GM23338 (cell line): ENCODE measurements around the gene TRUB2. TPM values are rescaled to one million over a fixed set of nuclear protein-coding genes. Genes with fewer than 3 reads are reported as not detected.
A peak's percentile ranks its signal among the peaks of the same experiment; 100 is the strongest.

Experiments used
- ATAC-seq: fragments of 200-7000 bp; cut with Tn5 transposase; 3 replicates; pipeline ENCODE4 v1.9.1; 2020
- DNase-seq: peaks from one replicate; pipeline ENCODE4 v3.0.0-alpha.2; 2015; ENCODE audit warnings: low spot score
- H2AFZ ChIP-seq: fragments of 200-600 bp; sonication (generic); 2 replicates; pipeline ENCODE4 v1.8.0; 2016; ENCODE audit warnings: antibody characterized with exemption, mild to moderate bottlenecking, moderate library complexity
- H3F3A ChIP-seq: fragments of 200-600 bp; sonication (generic); replicated peaks from 2 replicates; pipeline ENCODE4 v1.8.0; 2017; ENCODE audit warnings: antibody characterized with exemption, mixed run types, low read depth
- H3K27ac ChIP-seq: fragments of 200-600 bp; sonication (generic); 2 replicates; pipeline ENCODE4 v1.6.1; 2016; ENCODE audit warnings: low read depth
- H3K27me3 ChIP-seq: fragments of 200-600 bp; sonication (generic); 2 replicates; pipeline ENCODE4 v1.8.0; 2016; ENCODE audit warnings: mild to moderate bottlenecking, mixed run types, moderate library complexity; ENCODE audit not compliant: insufficient read depth
- H3K36me3 ChIP-seq: fragments of 200-600 bp; sonication (generic); 2 replicates; pipeline ENCODE4 v1.8.0; 2016; ENCODE audit warnings: mild to moderate bottlenecking; ENCODE audit not compliant: insufficient read depth
- H3K4me1 ChIP-seq: fragments of 200-600 bp; sonication (generic); 2 replicates; pipeline ENCODE4 v1.8.0; 2016; ENCODE audit warnings: mild to moderate bottlenecking, moderate library complexity; ENCODE audit not compliant: insufficient read depth
- H3K4me2 ChIP-seq: fragments of 200-600 bp; sonication (generic); 2 replicates; pipeline ENCODE4 v1.7.1; 2017; ENCODE audit warnings: mixed run types
- H3K4me3 ChIP-seq: fragments of 200-600 bp; sonication (generic); 2 replicates; pipeline ENCODE4 v1.6.1; 2016; ENCODE audit warnings: mixed run types
- H3K79me2 ChIP-seq: fragments of 200-600 bp; sonication (generic); replicated peaks from 2 replicates; pipeline ENCODE4 v1.8.0; 2017; ENCODE audit warnings: mild to moderate bottlenecking; ENCODE audit not compliant: insufficient read depth
- H3K9me2 ChIP-seq: fragments of 200-600 bp; sonication (generic); 2 replicates; pipeline ENCODE4 v1.8.0; 2017; ENCODE audit not compliant: insufficient read depth
- H4K20me1 ChIP-seq: fragments of 200-600 bp; sonication (generic); replicated peaks from 2 replicates; pipeline ENCODE4 v1.8.0; 2017; ENCODE audit warnings: mild to moderate bottlenecking; ENCODE audit not compliant: insufficient read depth
- H3K27ac Mint-ChIP-seq: 2 replicates; pipeline ENCODE4 v1.8.0; 2020; ENCODE audit warnings: inconsistent platforms, mild to moderate bottlenecking, moderate library complexity, mixed read lengths
- H3K27me3 Mint-ChIP-seq: 3 replicates; pipeline ENCODE4 v1.8.0; 2022; ENCODE audit warnings: low read depth, mild to moderate bottlenecking, moderate library complexity, mixed read lengths, inconsistent platforms; ENCODE audit not compliant: insufficient read depth, poor library complexity
- H3K36me3 Mint-ChIP-seq: 3 replicates; pipeline ENCODE4 v1.8.0; 2021; ENCODE audit warnings: low read depth, mild to moderate bottlenecking, inconsistent platforms, moderate library complexity, mixed read lengths
- H3K4me1 Mint-ChIP-seq: 3 replicates; pipeline ENCODE4 v1.8.0; 2020; ENCODE audit warnings: mild to moderate bottlenecking, inconsistent platforms, mixed read lengths
- H3K4me3 Mint-ChIP-seq: 3 replicates; pipeline ENCODE4 v1.8.0; 2021; ENCODE audit warnings: moderate library complexity, mild to moderate bottlenecking, inconsistent platforms, mixed read lengths
- H3K9me3 Mint-ChIP-seq: 3 replicates; pipeline ENCODE4 v1.8.0; 2020; ENCODE audit warnings: moderate library complexity, mild to moderate bottlenecking, inconsistent platforms, mixed read lengths
- CTCF ChIP-seq, 2 experiments: fragments of 200-600 bp in 1 of 2; sonication (generic) in 1 of 2; conservative IDR thresholded peaks; 2 replicates each; pipeline versions ENCODE4 v1.5.1 to v1.6.1; 2016 to 2017; ENCODE audit warnings: antibody characterized with exemption in 2 of 2, low read depth in 2 of 2, mild to moderate bottlenecking in 2 of 2, moderate library complexity in 1 of 2
- JUNB ChIP-seq: IDR thresholded peaks from one replicate; pipeline ENCODE4 v1.6.1; 2016; ENCODE audit warnings: antibody characterized with exemption; ENCODE audit not compliant: unreplicated experiment
- NANOG ChIP-seq: IDR thresholded peaks from 2 replicates; pipeline ENCODE4 v1.6.1; 2016; ENCODE audit warnings: antibody characterized with exemption, borderline replicate concordance
- REST ChIP-seq: IDR thresholded peaks from one replicate; pipeline ENCODE4 v1.6.1; 2018; ENCODE audit warnings: antibody characterized with exemption; ENCODE audit not compliant: unreplicated experiment
- ZNF462 ChIP-seq: fragments of 250-450 bp; sonication (Bioruptor Pico); IDR thresholded peaks from 2 replicates; pipeline ENCODE4 v1.5.0; 2020; ENCODE audit warnings: mild to moderate bottlenecking, moderate library complexity
- polyA plus RNA-seq: library from polyadenylated mRNA; unstranded; fragments of >200 nt; fragmentation: Nextera tagmentation; extraction: Ambion mirVana; gene quantifications from 2 replicates; pipeline ENCODE4 v1.2.1, GENCODE V29; 2016
- total RNA-seq: library from RNA; depleted of rRNA; stranded (reverse); fragments of >200 nt; shearing (Covaris generic); gene quantifications from 2 replicates; pipeline ENCODE4 v1.2.3, GENCODE V29; 2014

TRUB2 gene
- total and polyA plus RNA-seq, 2 experiments from 2014 or later = 15.4 to 31.4 TPM

- Histone ChIP-seq H2AFZ (peak overlapping the region; percentile 97), H3K4me2 (peak overlapping the region; percentile 96), H3F3A (peaks cover 15% of the 10 kb centered on the region), H3K4me3 (peak overlapping the region; percentile 90), H3K4me1 (no peaks in the 10 kb centered on the region), H3K36me3 (0 out of 2 replicates have a peak, but pooled peaks cover 4% of the 10 kb centered on the region), H3K27me3 (no peaks in the 10 kb centered on the region), H4K20me1 (peaks cover 6% of the 10 kb centered on the region; the same call in 1 of the 2 replicates), H3K79me2 (no peaks in the 10 kb centered on the region), H3K9me2 (no peaks in the 10 kb centered on the region), H3K27ac (no peak overlapping the region)
- H3K4me3 Mint-ChIP-seq = peak overlapping the region; percentile 83
- peaks cover 16% of the 10 kb centered on the region for H3K27me3 Mint-ChIP-seq
- no peak overlapping the region for H3K27ac Mint-ChIP-seq
- TF ChIP-seq JUNB = no peak
- TF ChIP-seq CTCF (conservative IDR thresholded peaks at IDR 0.05; ENCODE audit: low read depth in 2 of 2) = peak; percentile 69 to 81
- peaks cover 4% of the 10 kb centered on the region for H3K4me1 Mint-ChIP-seq
- ATAC-seq (peak; percentile 73), DNase-seq (peak; percentile 93)
- 0 out of 3 replicates have a peak, but pooled peaks cover 3% of the 10 kb centered on the region for H3K9me3 Mint-ChIP-seq
- H3K36me3 Mint-ChIP-seq = peaks cover 10% of the 10 kb centered on the region; the same call in 2 of the 3 replicates
Measured at GRCh38 chr9:128341435-128341849, 19.2 kb upstream of the TRUB2 start.

GRCh38 chr9:128340691-128341434 lies 18.6 kb upstream of the TRUB2 start:
- Histone ChIP-seq H3F3A (peaks cover 15% of the 10 kb centered on the region), H3K4me2 (peak overlapping the region; percentile 96), H3K4me1 (no peaks in the 10 kb centered on the region), H3K27me3 (no peaks in the 10 kb centered on the region), H3K27ac (no peak overlapping the region), H3K36me3 (0 out of 2 replicates have a peak, but pooled peaks cover 4% of the 10 kb centered on the region), H3K79me2 (no peaks in the 10 kb centered on the region), H3K4me3 (peak overlapping the region; percentile 90), H4K20me1 (peaks cover 6% of the 10 kb centered on the region; the same call in 1 of the 2 replicates), H2AFZ (peak overlapping the region; percentile 97), H3K9me2 (no peaks in the 10 kb centered on the region)
- peak; percentile 58 for ATAC-seq
- Mint-ChIP-seq H3K4me3 (peak overlapping the region; percentile 83), H3K9me3 (0 out of 3 replicates have a peak, but pooled peaks cover 3% of the 10 kb centered on the region), H3K36me3 (peaks cover 10% of the 10 kb centered on the region; the same call in 2 of the 3 replicates), H3K27me3 (peaks cover 14% of the 10 kb centered on the region), H3K27ac (no peak overlapping the region), H3K4me1 (peaks cover 4% of the 10 kb centered on the region)
- peak; percentile 48 for DNase-seq
- TF ChIP-seq REST = no peak
- no peak for TF ChIP-seq CTCF (conservative IDR thresholded peaks at IDR 0.05; ENCODE audit: low read depth in 2 of 2)
- no peak for TF ChIP-seq ZNF462 (CRISPR knock-in tag)
- TF ChIP-seq NANOG = no peak
